Common myeloid progenitor, CD34-positive (primary cell): ENCODE results near the gene GRIK4.

Experiments
- CTCF ChIA-PET: fragments of 350-600 bp; sonication (Branson Sonifier 250); formaldehyde crosslinking; loops from one replicate; lab custom pipeline; 2021; ENCODE audit warnings: antibody characterized with exemption; lab: Charles Lee
- POLR2A ChIA-PET: fragments of 350-600 bp; sonication (Branson Sonifier 250); formaldehyde crosslinking; loops from one replicate; lab custom pipeline; 2021; ENCODE audit warnings: antibody characterized with exemption; lab: Charles Lee
- DNase-seq, 3 donors: peaks; one replicate each; pipeline versions ENCODE4 v3.0.0 to v3.0.0-alpha.2; 2013
- H3K27ac ChIP-seq, 2 experiments: 1 replicate in 1 of 2; 2 replicates in 1 of 2; pipeline ENCODE4 v1.7.0; 2013; ENCODE audit warnings: inconsistent platforms in 2 of 2, low read length in 2 of 2, mild to moderate bottlenecking in 2 of 2, low read depth in 1 of 2, moderate library complexity in 1 of 2; ENCODE audit not compliant: severe bottlenecking in 2 of 2, insufficient read depth in 1 of 2, poor library complexity in 1 of 2
- H3K27me3 ChIP-seq, 5 experiments: replicated peaks in 2 of 5; 1 replicate in 3 of 5; 2 replicates in 2 of 5; pipeline versions ENCODE4 v1.6.1 to v1.7.0; 2013; ENCODE audit warnings: low read length in 4 of 5, mild to moderate bottlenecking in 2 of 5, moderate library complexity in 2 of 5, inconsistent platforms in 1 of 5; ENCODE audit not compliant: insufficient read depth in 5 of 5, control insufficient read depth in 4 of 5
- H3K36me3 ChIP-seq, 4 experiments: 1 replicate in 2 of 4; 2 replicates in 2 of 4; pipeline versions ENCODE4 v1.6.1 to v1.7.0; 2013; ENCODE audit warnings: low read length in 3 of 4, control low read depth in 1 of 4, mild to moderate bottlenecking in 1 of 4; ENCODE audit not compliant: control insufficient read depth in 4 of 4, insufficient read depth in 4 of 4
- H3K4me1 ChIP-seq, 4 experiments: 1 replicate in 3 of 4; 2 replicates in 1 of 4; pipeline versions ENCODE4 v1.6.1 to v1.7.1; 2013; ENCODE audit warnings: low read length in 3 of 4, mild to moderate bottlenecking in 3 of 4, control low read depth in 1 of 4, inconsistent platforms in 1 of 4, moderate library complexity in 1 of 4; ENCODE audit not compliant: control insufficient read depth in 4 of 4, insufficient read depth in 4 of 4; ENCODE audit errors: control extremely low read depth in 1 of 4
- H3K4me3 ChIP-seq, 7 experiments: 1 replicate in 4 of 7; 2 replicates in 3 of 7; pipeline versions ENCODE4 v1.5.1 to v1.7.0; 2013; ENCODE audit warnings: mild to moderate bottlenecking in 7 of 7, low read length in 6 of 7, moderate library complexity in 6 of 7, inconsistent platforms in 2 of 7, low read depth in 2 of 7, control low read depth in 1 of 7; ENCODE audit not compliant: insufficient read depth in 4 of 7, control insufficient read depth in 1 of 7; ENCODE audit errors: extremely low read depth in 1 of 7
- H3K9me3 ChIP-seq, 5 experiments: 1 replicate in 4 of 5; 2 replicates in 1 of 5; pipeline versions ENCODE4 v1.6.1 to v1.7.1; 2013; ENCODE audit warnings: low read length in 4 of 5, mild to moderate bottlenecking in 2 of 5, inconsistent platforms in 1 of 5, low read depth in 1 of 5, moderate library complexity in 1 of 5; ENCODE audit not compliant: control insufficient read depth in 4 of 5, insufficient read depth in 2 of 5; ENCODE audit errors: control extremely low read depth in 1 of 5
- WGBS: methylation state at CpG from one replicate; pipeline ENCODE4 v1.1.5; 2013; ENCODE audit not compliant: insufficient coverage; 5-methylcytosine and 5-hydroxymethylcytosine counted together

Gene GRIK4

DNA sequence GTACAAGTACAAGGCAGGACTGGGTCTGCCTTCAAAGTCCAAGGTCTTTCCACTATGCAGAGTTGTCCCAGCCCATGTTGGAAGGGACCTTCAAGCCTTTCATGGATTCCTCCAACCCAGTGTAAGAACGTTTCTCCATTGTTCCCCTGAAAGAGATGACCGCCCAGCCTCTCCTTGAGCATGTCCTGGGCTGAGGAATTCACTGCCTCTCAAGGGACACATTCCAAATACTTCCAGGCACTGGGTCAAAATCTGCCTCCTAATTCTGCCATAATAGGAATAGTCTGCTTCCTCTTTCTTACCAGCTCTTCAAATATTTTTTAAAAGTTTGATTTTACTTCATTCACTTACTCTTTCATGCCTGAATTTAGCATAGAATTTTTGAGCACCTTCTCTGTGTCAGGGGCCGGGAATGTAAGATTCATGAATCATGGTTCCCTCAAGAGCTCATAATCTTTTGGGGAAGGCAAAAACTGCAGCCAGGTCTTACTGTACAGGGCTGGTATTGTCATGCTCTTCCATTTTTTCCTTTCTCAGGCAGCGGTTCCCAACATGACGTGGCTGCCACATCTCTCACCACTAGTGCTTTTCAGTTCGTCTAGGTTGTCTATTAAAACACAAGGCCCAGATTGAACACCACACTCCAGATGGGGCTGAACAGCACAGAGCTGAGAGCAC lies 369.1 kb downstream of the GRIK4 start:
- no peaks in the 10 kb centered on the region for H3K4me1 ChIP-seq
- ChIA-PET POLR2A (no interaction called here), CTCF (interaction anchor here (0.6 to 1.2 kb wide), 2 partner anchors 13 to 157 kb away, joined by 3 read pairs; no protein-coding TSS in a partner anchor)
- H3K36me3 ChIP-seq = no peaks in the 10 kb centered on the region
- H3K4me3 ChIP-seq = no peak overlapping the region
- WGBS = 87% methylated on average over 6 of the region's 6 CpGs
- H3K27ac ChIP-seq = no peak overlapping the region
- peaks cover 0 to 2% (median 0%) of the 10 kb centered on the region in 5 experiments for H3K9me3 ChIP-seq
- H3K27me3 ChIP-seq = peaks cover 0 to 33% (median 20%) of the 10 kb centered on the region in 5 experiments
- no peak for DNase-seq

DNA sequence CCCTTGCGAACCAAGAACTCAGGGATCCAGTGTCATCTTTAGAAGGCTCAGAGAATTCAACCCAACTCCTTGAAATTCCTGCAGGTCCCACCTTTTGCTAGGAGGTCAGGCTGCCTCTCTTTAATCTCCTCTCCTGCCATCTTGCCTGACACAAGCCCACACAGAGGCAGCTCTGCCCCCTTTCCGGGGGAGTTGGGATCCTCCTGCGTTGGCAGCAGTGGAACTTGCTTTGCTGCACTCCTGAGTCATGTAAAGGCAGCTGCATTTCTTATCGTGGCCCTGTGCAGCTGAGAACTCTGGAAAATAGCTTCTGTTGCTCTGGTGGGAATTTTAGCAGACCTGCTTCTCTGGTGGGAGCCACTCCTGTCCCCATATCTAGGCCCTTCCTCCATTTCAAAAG lies 370.0 kb downstream of the GRIK4 start:
- ChIA-PET POLR2A (no interaction called here), CTCF (no interaction called here)
- H3K9me3 ChIP-seq = no peaks in the 10 kb centered on the region
- DNase-seq = no peak
- H3K36me3 ChIP-seq = no peaks in the 10 kb centered on the region
- H3K4me3 ChIP-seq = no peak overlapping the region
- peaks cover 0 to 33% (median 20%) of the 10 kb centered on the region in 5 experiments for H3K27me3 ChIP-seq
- H3K4me1 ChIP-seq = no peaks in the 10 kb centered on the region
- H3K27ac ChIP-seq = no peak overlapping the region
- WGBS = 96% methylated on average over 4 of the region's 4 CpGs

DNA sequence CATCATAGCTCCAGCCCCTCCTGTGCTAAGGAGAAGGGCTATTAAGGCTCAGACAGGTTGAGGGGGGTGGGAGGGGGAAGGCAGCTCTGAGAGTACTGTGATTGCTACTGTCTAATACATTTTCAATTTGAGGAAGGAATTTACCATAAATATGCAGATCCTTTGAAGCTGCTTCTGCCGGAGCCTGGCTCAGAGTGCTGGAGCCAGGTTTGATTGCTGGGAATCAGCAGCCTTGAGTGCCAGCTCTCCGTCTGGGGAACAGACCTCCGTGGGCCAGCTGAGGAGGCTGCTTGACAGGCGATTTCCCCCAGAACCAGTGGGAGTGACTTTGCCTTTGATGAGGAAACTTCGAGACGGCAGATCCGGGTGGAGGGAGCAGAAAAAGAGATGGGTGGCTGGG lies 370.6 kb downstream of the GRIK4 start:
- Histone ChIP-seq H3K9me3 (no peaks in the 10 kb centered on the region), H3K27ac (no peak overlapping the region), H3K4me3 (no peak overlapping the region), H3K36me3 (no peaks in the 10 kb centered on the region), H3K4me1 (no peaks in the 10 kb centered on the region), H3K27me3 (peaks cover 0 to 30% (median 20%) of the 10 kb centered on the region in 5 experiments)
- POLR2A ChIA-PET = no interaction called here
- WGBS = 59% methylated on average over 7 of the region's 7 CpGs
- CTCF ChIA-PET = no interaction called here
- no peak for DNase-seq

DNA sequence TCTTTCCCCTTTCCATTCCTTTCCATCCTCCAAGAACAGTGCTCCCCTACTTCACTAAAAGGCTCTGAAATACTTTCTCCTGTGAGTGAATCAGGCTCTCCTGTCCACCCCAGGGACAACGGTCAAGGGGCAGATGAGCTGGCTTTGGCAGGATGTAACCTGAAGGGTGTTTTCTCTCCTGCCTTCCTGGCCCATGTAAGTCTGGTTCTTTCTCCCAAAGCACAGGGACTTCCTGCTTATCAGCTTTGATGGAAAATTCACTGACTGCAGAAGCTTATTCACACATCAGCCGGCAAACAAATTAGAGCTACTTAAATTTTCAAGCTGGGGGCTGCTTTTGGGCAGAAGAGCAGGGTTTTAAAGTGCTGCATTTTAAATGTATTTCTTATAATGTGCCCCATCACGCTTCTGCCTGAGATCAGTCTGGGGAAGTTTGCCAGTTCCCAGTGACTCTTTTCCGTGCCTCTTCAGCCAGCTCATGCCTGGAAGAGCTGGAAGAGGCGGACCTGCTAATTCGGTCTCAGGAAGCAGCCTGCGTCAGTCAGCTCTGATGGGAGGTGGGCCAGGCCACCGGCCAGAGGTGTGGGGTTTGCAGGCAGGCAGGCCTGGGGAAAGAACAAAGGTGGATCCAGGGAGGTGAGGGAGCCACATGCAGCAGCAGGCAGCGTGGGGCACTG lies 372.0 kb downstream of the GRIK4 start:
- CTCF ChIA-PET = no interaction called here
- Histone ChIP-seq H3K9me3 (no peaks in the 10 kb centered on the region), H3K27me3 (peaks cover 0 to 30% (median 23%) of the 10 kb centered on the region in 5 experiments), H3K4me3 (no peak overlapping the region), H3K36me3 (no peaks in the 10 kb centered on the region), H3K4me1 (no peaks in the 10 kb centered on the region), H3K27ac (no peak overlapping the region)
- no peak for DNase-seq
- WGBS = 69% methylated on average over 8 of the region's 9 CpGs
- POLR2A ChIA-PET = no interaction called here

DNA sequence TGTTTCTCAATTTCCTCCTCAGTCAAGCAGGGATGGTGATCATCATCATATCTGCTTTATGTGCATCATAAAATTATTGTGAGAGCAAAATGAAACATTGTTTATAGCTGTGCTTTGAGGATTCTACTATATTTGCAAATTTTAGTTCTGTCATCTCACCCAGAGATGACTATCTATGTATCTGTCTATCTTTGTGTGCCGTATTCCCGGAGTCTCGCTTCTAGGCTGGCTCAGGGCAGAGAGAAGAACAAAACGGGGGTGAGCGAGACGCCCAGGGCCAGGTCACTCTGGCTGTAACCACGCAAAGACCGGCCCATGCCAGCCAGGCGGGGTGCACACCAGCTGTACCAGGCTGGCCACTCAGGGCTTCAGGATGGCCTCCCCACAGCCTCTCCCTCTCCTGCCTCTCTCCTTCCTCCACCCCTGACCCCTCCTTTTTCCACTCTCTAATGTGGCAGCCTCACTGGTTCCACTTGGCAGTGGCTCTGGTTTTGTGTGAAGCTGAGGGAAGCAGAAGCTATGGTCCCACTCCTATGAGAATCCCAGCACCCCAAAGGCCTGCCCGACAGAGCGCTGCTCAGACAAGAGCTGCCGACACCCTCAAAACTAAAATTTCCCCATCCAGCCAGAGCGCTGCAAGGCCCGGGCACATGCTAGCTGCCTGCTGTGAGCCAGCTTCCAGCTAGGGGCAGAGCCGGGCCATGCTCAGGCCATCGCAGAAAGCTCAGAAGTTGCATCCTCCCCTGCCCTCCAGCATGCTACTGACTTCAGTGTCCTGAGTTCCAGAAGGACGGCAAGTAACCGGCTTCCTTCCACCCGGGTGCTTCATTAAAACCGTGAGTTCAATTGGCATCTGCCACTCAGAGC lies 372.8 kb downstream of the GRIK4 start:
- POLR2A ChIA-PET = no interaction called here
- 93% methylated on average over 15 of the region's 20 CpGs for WGBS

DNA sequence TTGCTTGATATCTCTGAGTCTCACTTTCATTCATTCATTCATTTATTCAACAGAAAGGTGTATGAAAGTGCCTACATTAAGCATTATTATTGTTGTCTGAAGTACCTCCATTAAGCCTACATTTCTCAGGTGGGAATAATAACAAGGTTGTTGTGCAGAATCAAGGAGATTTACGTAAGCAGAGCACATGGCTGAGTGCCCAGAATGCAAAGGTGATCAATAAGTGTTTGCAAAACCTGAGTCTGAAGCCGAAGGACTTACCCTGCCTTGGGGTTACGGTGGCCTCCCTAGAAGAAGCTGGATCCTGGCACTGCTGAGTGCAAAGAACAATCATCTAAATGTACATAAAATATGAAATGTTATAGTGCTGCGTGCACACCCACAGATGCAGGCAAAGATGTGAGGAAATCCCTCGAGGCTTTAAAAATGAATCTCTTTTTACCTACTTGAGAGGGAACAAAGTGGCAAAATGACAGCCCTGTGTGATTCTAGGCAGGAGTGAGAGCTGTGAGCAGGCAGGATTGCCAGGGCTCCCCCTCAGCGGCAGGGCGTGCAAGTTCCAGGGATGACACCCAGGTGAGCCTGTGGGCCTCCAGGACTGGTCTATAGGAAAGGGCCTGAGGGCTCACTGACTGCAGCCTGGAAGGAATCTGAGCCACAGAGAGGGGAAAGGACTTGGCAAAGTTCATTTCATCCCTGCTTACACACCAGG lies 379.2 kb downstream of the GRIK4 start:
- ChIA-PET POLR2A (no interaction called here), CTCF (no interaction called here)
- no peak for DNase-seq
- H3K36me3 ChIP-seq = no peaks in the 10 kb centered on the region
- H3K9me3 ChIP-seq = no peaks in the 10 kb centered on the region
- H3K4me3 ChIP-seq = no peak overlapping the region
- H3K27ac ChIP-seq = no peak overlapping the region
- H3K27me3 ChIP-seq = peaks cover 0 to 8% (median 4%) of the 10 kb centered on the region in 5 experiments
- 91% methylated on average over 6 of the region's 7 CpGs for WGBS
- H3K4me1 ChIP-seq = no peaks in the 10 kb centered on the region

More for the DNA sequence above, 372.8 kb downstream of the GRIK4 start:
- no peak overlapping the region for H3K27ac ChIP-seq
- CTCF ChIA-PET = no interaction called here
- H3K36me3 ChIP-seq = no peaks in the 10 kb centered on the region
- peaks cover 0 to 26% (median 23%) of the 10 kb centered on the region in 5 experiments for H3K27me3 ChIP-seq
- no peak overlapping the region for H3K4me3 ChIP-seq
- no peaks in the 10 kb centered on the region for H3K4me1 ChIP-seq
- no peaks in the 10 kb centered on the region for H3K9me3 ChIP-seq
- no peak for DNase-seq
